Fibroblast of lung (primary cell): ENCODE data around the gene TGFBR2.

ENCODE experiments used
- CTCF ChIP-seq, 2 donors: IDR thresholded peaks in 1 of 2; conservative IDR thresholded peaks in 1 of 2; 1 replicate in 1 of 2; 2 replicates in 1 of 2; pipeline ENCODE4 v1.5.1; 2011 to 2012; ENCODE audit warnings: low read length in 2 of 2, control low read depth in 1 of 2, inconsistent platforms in 1 of 2, low read depth in 1 of 2, mild to moderate bottlenecking in 1 of 2
- EZH2 ChIP-seq: IDR thresholded peaks from 2 replicates; pipeline ENCODE4 v1.5.1; 2012; ENCODE audit warnings: low read length, control low read depth, mild to moderate bottlenecking; ENCODE audit errors: missing control alignments

GRCh38 chr3:30664459-30664858, 58.1 kb downstream of the TGFBR2 start:
- TF ChIP-seq CTCF (conservative IDR thresholded peaks at IDR 0.05 in 1 of 2, IDR thresholded peaks at IDR 0.05 in 1 of 2; ENCODE audit: low read depth in 1 of 2, low read length in 2 of 2) (no peak), EZH2 (no peak)
